Ecto neural progenitor cell (in vitro differentiated cells): ENCODE results near the gene TBC1D8.
"Not testable (repeated sequence)": the region's sequence is repeated elsewhere in the genome, so short reads cannot be mapped to it uniquely, and the experiment has no call there.

Experiments used
- DNase-seq: peaks from one replicate; pipeline ENCODE4 v3.0.0-alpha.2; 2018; ENCODE audit warnings: low spot score

The TBC1D8 gene

DNA sequence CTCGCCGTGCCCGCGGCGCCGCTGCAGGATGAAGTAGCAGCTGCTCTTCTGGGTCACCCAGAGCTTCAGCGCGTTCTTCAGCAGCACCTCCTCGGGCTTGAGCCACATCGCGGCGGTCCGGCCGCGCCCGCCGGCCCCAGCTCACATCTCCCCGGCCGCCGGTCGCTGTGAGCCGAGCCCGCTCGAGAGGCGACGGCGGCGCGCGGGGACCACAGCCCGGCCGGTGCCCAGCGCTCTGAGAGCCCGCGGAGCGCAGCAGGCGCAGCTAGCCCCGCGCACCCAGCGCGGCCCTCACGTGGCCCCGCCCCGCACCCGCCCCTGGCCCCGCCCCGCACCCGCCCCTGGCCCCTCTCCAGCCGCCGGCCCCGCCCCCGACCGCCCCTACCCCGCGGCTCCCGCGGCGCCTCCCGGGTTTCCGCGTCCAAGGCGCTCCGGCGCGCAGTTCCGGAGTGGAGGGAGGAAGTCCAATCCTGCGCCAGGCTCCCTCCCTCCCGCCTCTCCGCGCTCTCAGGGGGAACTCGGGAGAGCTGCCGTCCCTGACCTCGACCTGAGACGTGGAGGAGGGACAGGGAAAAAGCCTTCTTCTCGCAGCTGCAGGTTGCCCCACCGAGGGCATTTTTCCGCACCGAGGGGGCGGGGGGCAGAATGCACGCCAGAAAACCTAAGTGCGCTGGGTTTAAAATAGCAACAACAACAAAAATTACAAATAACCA lies at the start of gene TBC1D8:
TSS of gene TBC1D8 (minus strand) at position 237 of the 713 bp plus-strand sequence. CDS start at position 108, 129 bp downstream.
- peak; percentile 90 for DNase-seq

DNA sequence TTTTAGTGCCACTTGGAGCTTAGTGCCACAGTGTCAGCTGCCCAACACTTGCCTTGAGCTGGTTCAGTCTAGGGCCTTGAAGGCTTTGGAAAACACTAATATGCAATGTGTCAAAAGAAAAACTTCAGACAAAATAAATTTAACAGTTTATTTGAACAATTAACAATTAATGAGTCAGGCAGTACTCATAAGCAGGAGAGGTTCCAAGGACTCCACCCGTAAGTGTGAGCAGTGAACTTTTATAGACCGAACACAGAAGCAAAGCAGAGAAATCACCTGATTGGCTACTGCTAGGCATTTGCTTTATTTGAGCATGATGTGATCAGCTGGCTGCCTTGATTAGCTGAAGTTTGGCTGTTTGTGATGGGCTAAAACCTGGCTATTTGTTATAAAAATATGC lies 49.5 kb upstream of the TBC1D8 start:
- DNase-seq, result no peak

- no peak for DNase-seq
These were observed 48.1 kb upstream of the TBC1D8 start for GRCh38 chr2:101199251-101199791.

- DNase-seq, result no peak
These were observed 46.6 kb upstream of the TBC1D8 start for GRCh38 chr2:101197814-101198213.

DNA sequence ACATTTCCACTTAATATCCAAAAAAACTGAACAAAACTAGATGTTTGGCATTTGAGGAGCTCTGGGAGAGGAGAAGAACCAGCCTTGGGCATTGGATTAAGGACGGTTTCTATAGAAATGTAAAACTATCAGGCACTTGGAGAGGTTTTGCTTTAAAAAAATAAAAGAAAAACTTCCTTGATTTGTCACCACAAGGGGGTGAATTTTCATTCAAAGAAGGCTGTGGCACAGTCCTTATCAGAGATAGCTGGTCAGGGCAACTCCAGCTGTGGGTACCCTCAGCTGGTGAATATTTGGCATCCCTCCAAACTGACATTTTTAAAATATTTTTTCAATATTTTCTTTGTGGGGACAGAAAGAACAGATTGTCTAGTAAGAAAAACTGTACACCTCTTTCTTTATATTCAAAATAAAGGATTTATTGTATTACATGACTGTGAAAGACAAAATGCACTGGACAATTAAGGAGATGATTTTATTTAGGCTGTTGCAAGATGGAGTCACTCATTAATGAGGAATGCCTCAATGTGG lies 46.1 kb upstream of the TBC1D8 start:
- no peak for DNase-seq

- DNase-seq, result no peak
These were observed 44.9 kb upstream of the TBC1D8 start for GRCh38 chr2:101195871-101196661.

DNA sequence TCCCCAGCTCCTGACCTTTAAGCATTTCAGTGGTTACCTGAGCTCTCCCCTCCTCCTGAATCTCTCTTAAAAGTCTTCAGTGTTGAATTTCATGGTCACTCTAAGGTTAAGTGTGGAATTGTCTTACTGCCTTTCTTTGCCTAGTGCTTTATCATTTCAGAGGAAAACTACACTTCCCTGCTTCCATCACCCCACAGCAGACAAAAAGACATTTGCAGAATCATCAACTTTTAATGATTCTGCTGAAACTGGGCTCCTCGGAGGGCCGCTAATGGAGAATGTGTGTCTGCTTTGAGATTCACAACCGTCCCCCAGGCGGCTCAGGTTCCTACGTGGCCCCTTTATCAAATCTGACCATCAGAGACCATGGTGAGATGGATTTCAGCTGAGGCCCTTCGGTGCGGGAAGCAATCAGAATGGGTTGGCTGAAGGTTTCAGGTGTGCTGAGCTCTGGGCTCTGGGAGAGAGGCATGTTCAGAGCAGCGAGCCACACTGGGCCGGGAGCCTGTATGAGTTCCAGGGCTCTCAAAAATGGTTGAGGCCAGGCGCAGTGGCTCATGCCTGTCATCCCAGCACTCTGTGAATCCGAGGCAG lies 41.9 kb upstream of the TBC1D8 start:
- DNase-seq, result no peak

DNA sequence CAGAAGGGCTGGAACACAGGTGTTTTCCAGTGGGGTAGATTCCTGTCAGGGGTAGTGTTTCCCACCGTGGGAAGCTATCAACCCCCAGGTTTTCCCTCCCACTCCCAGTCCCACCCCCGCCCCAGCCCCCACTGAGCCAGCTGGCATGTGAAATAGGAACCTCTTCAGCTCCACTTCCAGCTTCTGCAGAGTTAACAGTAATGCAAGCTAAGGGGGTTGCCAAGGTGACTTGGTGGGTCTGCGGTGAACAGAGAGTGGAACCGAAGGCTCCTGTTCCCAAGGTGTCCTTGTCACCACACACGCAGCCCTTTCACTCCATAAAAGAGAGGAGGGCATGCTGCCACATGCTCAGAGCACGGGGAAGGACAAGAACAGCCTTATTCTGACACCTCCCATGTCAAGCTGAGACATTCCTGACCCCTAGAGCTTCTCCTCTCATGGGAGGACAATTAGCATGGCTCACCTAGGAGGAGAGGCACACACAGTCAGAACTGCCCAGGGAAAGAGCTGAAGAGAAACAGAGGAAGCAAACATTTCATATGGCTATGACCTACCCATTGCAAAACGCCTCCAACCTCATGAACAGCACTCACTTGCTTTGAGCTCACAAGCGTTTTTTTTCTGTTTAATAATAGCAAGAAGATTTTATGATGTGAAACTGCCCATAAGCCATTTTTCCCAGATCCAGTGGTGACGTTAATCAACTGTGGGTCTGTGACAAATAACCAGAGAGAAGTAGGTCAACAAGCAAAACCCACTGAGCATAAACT lies 39.8 kb upstream of the TBC1D8 start:
- no peak for DNase-seq

GRCh38 chr2:101188683-101189405 lies 37.7 kb upstream of the TBC1D8 start:
- DNase-seq, result peak; percentile 59

DNA sequence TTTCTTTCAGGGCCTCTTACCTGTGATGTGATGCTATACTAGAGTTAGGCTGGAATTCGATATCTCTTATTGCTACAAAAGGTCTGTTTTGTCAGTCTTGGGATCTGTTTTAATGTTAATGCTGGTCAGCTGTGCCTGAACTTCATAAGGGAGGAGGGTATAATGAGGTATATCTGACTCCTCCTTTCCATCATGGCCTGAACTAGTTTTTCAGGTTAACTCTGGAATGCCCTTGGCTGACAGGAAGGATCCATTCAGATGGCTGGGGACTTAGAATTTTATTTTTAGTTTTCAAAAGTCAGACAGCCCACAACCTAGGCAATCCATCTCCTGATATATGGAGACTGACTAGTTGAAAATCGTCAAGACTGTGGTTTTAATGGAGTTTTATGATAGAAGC lies 35.9 kb upstream of the TBC1D8 start:
- DNase-seq, result no peak

DNA sequence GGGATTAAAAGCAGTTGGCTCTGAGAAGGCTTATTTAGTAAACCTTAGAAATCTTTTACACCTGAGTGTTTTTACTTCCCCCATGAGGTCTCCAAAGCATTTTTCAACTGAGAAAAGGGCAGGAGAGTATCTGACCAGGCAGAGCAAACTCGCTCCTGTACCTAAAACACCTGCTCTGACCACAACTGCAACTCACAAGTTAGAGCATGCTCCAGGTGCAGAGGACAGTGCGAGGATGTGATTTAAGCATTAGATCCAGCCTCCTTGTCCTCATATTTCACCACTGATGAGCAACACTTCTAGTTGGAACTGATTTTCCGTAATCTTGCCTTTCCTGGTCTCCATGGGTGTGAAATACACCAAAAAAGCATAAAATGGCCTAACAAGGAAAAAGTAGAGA lies 34.5 kb upstream of the TBC1D8 start:
- DNase-seq, result no peak

DNA sequence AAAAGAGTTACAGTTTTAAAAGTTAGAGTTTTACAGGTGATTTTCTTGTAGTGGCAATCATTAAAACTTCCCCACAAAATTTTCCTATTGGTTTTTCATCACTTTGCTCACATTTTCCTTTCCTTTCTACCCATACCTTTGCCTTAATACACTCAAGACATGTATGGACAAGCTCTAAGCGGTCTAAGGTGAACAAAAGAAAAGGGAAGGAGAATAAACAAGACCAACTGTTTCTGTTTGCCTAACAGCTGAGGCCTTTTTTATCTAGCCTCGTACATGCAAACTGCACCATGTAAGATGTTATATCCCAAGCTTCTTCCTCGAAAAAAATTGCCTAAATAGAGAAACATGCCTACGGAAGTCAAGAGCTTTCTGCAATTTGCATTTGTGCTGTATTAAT lies 33.9 kb upstream of the TBC1D8 start:
- no peak for DNase-seq

- DNase-seq, result no peak
These were observed 28.8 kb upstream of the TBC1D8 start for GRCh38 chr2:101179982-101180381.

GRCh38 chr2:101176803-101177202 lies 25.6 kb upstream of the TBC1D8 start:
- DNase-seq, result no peak

GRCh38 chr2:101175991-101176390 lies 24.8 kb upstream of the TBC1D8 start:
- DNase-seq, result no peak

- DNase-seq, result no peak
These were observed 22.6 kb upstream of the TBC1D8 start for GRCh38 chr2:101173707-101174295.

- DNase-seq, result not testable (repeated sequence)
These were observed 18.6 kb upstream of the TBC1D8 start for GRCh38 chr2:101169822-101170221.

GRCh38 chr2:101168706-101169105 lies 17.5 kb upstream of the TBC1D8 start:
- DNase-seq, result no peak

- not testable (repeated sequence) for DNase-seq
These were observed 16.4 kb upstream of the TBC1D8 start for GRCh38 chr2:101167532-101167931.

DNA sequence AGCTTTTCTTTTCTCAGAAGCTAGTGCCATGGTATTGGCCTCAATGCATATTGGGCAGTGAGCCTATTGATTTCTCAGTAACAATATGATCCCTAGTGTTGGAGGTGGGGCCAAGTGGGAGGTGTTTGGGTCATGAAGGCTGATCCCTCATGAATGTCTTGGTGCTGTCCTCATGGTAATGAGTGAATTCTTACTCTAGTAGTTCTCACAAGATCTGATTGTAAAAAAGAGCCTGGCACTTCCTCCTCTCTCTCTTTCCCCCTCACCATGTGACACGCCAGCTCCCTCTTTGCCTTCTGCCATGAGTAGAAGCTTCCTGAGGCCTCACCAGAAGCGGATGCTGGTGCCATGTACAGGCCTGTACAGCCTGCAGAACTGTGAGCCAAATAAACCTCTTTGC lies 12.8 kb upstream of the TBC1D8 start:
- DNase-seq, result no peak
